ENCODE data around the gene DMAC2L. TPM values are rescaled to one million over a fixed set of nuclear protein-coding genes. Genes with fewer than 3 reads are reported as not detected.

DMAC2L gene
- total RNA-seq, 1 experiment from 2014 or later, result 15.4 TPM

DNA sequence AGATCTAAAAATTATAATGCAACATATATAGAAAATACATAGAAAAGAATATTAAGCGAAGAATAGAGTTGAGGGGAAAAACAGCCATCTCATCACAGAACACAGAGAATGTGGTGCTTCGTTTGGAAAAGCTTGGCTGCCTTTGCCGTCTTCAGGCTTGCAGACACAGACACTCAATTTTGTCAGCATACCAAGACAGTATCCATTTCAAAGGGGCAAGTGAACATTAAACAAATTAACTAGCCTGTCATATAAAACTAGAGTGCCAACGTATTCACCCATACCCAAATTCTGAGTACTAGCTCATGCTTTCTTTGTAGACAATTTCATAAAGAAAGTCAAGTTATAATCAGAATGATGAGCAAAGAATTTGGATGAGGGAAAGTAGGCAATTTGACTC, 40.5 kb downstream of the DMAC2L start:
- BruUV-seq (replicated peaks), result no TSS peak
- Histone ChIP-seq H3K4me2 (no peak overlapping the region), H3K36me3 (ENCODE audit: low read depth) (no peaks in the 10 kb centered on the region), H3K9me2 (ENCODE audit: insufficient read depth) (no peaks in the 10 kb centered on the region), H2AFZ (no peak overlapping the region), H3K79me2 (ENCODE audit: low read depth) (no peaks in the 10 kb centered on the region), H3K9me3 (ENCODE audit: insufficient read depth, low read depth) (peaks cover 4% of the 10 kb centered on the region; the same call in 1 of the 2 replicates), H3K4me3 (no peak overlapping the region), H3K4me1 (replicated peaks; ENCODE audit: insufficient read depth) (peaks cover 5% of the 10 kb centered on the region), H3F3A (ENCODE audit: insufficient read depth, low read depth) (no peaks in the 10 kb centered on the region; the same call in 1 of the 2 replicates), H4K20me1 (ENCODE audit: insufficient read depth) (no peaks in the 10 kb centered on the region), H3K27me3 (ENCODE audit: insufficient read depth, low read depth) (no peaks in the 10 kb centered on the region), H3K27ac (no peak overlapping the region)
- CTCF ChIA-PET, result no interaction called here
- intact Hi-C loops (cut with micrococcal nuclease; ENCODE audit: unreplicated experiment), result no loop called here
- DNase-seq, result no peak
- POLR2A ChIA-PET (ENCODE audit: unreplicated experiment), result no interaction called here
- TF ChIP-seq EZH2 (IDR thresholded peaks at IDR 0.05; ENCODE audit: low read depth) (no peak), CTCF (conservative IDR thresholded peaks at IDR 0.05) (no peak)

DNA sequence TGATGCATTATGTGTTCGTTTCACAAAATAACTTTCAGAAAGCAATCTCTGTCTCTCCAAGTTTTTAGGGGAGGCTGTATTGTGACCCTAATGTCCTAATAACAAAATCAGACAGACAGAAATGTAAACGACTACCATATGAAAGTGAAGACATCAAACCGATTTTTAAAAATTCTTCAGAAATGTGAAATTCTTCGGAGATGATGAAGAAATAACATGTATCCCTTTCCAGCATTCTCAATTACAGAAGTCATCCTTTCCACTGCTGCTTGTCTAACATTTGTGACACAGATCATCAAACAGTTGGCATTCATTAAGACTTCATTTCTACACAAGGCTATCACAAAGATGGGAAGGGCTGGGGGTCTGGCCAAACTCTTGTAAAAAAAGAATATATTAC, 41.0 kb downstream of the DMAC2L start:
- H3K9me3 ChIP-seq (ENCODE audit: insufficient read depth, low read depth), result peaks cover under 1% of the 10 kb centered on the region; the same call in 1 of the 2 replicates
- no peak for DNase-seq
- ChIA-PET CTCF (no interaction called here), POLR2A (ENCODE audit: unreplicated experiment) (no interaction called here)
- no peaks in the 10 kb centered on the region for H3K27me3 ChIP-seq (ENCODE audit: insufficient read depth, low read depth)
- H3K4me2 ChIP-seq, result no peak overlapping the region
- H4K20me1 ChIP-seq (ENCODE audit: insufficient read depth), result no peaks in the 10 kb centered on the region
- no peaks in the 10 kb centered on the region for H3K9me2 ChIP-seq (ENCODE audit: insufficient read depth)
- no peak overlapping the region for H2AFZ ChIP-seq
- no peaks in the 10 kb centered on the region for H3K36me3 ChIP-seq (ENCODE audit: low read depth)
- H3K4me1 ChIP-seq (replicated peaks; ENCODE audit: insufficient read depth), result no peaks in the 10 kb centered on the region
- H3F3A ChIP-seq (ENCODE audit: insufficient read depth, low read depth), result no peaks in the 10 kb centered on the region; the same call in 1 of the 2 replicates
- no peak for TF ChIP-seq CTCF (conservative IDR thresholded peaks at IDR 0.05)
- TF ChIP-seq EZH2 (IDR thresholded peaks at IDR 0.05; ENCODE audit: low read depth), result no peak
- no peak overlapping the region for H3K27ac ChIP-seq
- no peak overlapping the region for H3K4me3 ChIP-seq
- BruUV-seq (replicated peaks), result no TSS peak
- intact Hi-C loops (cut with micrococcal nuclease; ENCODE audit: unreplicated experiment), result no loop called here
- H3K79me2 ChIP-seq (ENCODE audit: low read depth), result no peaks in the 10 kb centered on the region

DNA sequence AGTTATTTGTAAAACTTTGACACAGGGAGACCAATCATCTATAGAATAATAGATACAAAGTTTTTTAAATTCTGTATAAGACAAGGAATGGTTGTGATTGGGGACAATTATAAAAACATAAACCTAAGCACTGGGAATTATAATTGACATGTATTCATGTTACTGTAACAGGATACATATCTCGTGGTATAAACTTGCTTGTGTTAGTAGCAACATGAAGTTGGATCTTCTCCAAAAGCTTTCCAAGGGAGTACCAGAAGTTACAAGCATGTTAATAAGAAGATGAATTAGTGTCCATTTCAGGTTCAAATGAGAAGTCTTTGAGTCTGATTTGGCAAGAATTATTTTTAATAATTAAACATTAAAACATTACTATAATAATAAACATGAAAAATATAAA, 42.4 kb downstream of the DMAC2L start:
- no peaks in the 10 kb centered on the region for H4K20me1 ChIP-seq (ENCODE audit: insufficient read depth)
- H3K36me3 ChIP-seq (ENCODE audit: low read depth), result no peaks in the 10 kb centered on the region
- ChIA-PET CTCF (no interaction called here), POLR2A (ENCODE audit: unreplicated experiment) (no interaction called here)
- no peaks in the 10 kb centered on the region for H3K4me1 ChIP-seq (replicated peaks; ENCODE audit: insufficient read depth)
- H3F3A ChIP-seq (ENCODE audit: insufficient read depth, low read depth), result no peaks in the 10 kb centered on the region; the same call in 1 of the 2 replicates
- H3K27ac ChIP-seq, result no peak overlapping the region
- H2AFZ ChIP-seq, result no peak overlapping the region
- no peaks in the 10 kb centered on the region for H3K79me2 ChIP-seq (ENCODE audit: low read depth)
- DNase-seq, result no peak
- no peak overlapping the region for H3K4me3 ChIP-seq
- no peaks in the 10 kb centered on the region for H3K9me3 ChIP-seq (ENCODE audit: insufficient read depth, low read depth)
- no peak overlapping the region for H3K4me2 ChIP-seq
- intact Hi-C loops (cut with micrococcal nuclease; ENCODE audit: unreplicated experiment), result no loop called here
- H3K27me3 ChIP-seq (ENCODE audit: insufficient read depth, low read depth), result no peaks in the 10 kb centered on the region
- H3K9me2 ChIP-seq (ENCODE audit: insufficient read depth), result no peaks in the 10 kb centered on the region
- TF ChIP-seq EZH2 (IDR thresholded peaks at IDR 0.05; ENCODE audit: low read depth) (no peak), CTCF (conservative IDR thresholded peaks at IDR 0.05) (no peak)
- BruUV-seq (replicated peaks), result no TSS peak
